NCI-H2107 treated with DMSO at 0.1 percent for 48 hours (cell line): ENCODE results near the gene FAM89B.
"Not testable (repeated sequence)": the region's sequence is repeated elsewhere in the genome, so short reads cannot be mapped to it uniquely, and the experiment has no call there.

ENCODE experiments used
- DNase-seq: peaks from one replicate; lab custom pipeline; 2025; ENCODE audit not compliant: unreplicated experiment; lab: John Stamatoyannopoulos, UW

FAM89B gene

DNA sequence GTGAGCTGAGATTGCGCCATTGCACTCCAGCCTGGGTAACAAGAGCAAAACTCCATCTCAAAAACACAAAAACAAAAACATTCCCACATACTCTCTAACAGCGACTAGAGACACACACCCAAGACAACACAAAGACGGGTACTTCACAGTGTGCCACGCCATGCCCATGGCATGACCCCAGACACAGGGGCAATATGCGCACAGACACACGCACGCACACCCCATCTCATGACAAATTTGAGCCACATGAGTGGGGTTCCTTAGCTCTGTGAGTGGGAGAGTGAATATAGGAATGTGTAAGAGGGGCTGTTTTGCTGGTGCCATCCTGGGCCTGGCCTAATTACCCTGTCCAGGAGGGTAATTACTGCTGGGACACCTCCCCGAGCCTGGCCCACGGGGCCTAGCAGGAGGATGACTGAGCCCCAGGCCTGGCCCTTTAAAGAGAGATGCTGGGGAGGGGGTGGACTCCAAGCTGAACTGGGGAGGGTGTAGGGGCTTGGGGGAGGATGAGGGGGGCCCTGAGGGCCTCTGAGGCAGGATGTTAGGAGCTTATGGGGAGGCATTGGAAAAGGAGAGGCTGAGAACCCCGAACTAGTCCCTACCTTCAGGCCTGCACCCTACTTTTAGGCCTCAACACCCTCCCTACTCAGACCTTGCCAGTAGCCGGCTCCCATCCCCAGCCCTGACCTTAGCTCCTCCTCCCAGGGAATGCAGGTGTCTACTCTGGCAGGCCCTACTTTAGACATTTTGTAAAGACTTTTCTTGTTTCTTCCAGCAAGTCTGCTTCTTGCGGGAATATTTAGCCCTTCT, 15.7 kb upstream of the FAM89B start:
- no peak for DNase-seq

- no peak for DNase-seq
Observed at GRCh38 chr11:65557280-65558001, 14.9 kb upstream of the FAM89B start.

- no peak for DNase-seq
Observed at GRCh38 chr11:65558002-65558929, 14.1 kb upstream of the FAM89B start, which contains the start of gene LTBP3. Gene LTBP3, minus strand, starts transcription at chr11:65558359. Its CDS starts 400 bp downstream, at chr11:65557959.

- no peak for DNase-seq
Observed at GRCh38 chr11:65558930-65559509, 13.3 kb upstream of the FAM89B start.

DNA sequence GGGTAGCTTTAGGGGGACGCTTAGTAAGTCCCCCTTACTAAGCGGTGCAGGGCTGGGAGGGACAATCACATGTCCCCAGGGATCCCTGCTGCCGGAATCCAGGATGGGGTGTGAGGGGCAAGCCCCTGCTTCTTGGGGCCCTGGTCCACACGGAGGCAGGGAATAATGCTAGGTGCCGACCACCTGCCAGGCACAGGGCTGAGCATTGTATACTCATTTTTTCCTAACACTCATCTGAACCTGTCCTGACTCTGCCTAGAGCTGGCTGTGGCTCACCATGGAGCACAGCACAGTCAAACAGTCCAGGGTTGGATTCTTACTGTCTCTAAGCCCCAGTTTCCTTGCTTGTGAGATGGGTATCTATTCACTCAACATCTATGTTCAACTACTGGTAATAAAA, 12.8 kb upstream of the FAM89B start:
- no peak for DNase-seq

- no peak for DNase-seq
Observed at GRCh38 chr11:65559951-65560537, 12.3 kb upstream of the FAM89B start.

DNA sequence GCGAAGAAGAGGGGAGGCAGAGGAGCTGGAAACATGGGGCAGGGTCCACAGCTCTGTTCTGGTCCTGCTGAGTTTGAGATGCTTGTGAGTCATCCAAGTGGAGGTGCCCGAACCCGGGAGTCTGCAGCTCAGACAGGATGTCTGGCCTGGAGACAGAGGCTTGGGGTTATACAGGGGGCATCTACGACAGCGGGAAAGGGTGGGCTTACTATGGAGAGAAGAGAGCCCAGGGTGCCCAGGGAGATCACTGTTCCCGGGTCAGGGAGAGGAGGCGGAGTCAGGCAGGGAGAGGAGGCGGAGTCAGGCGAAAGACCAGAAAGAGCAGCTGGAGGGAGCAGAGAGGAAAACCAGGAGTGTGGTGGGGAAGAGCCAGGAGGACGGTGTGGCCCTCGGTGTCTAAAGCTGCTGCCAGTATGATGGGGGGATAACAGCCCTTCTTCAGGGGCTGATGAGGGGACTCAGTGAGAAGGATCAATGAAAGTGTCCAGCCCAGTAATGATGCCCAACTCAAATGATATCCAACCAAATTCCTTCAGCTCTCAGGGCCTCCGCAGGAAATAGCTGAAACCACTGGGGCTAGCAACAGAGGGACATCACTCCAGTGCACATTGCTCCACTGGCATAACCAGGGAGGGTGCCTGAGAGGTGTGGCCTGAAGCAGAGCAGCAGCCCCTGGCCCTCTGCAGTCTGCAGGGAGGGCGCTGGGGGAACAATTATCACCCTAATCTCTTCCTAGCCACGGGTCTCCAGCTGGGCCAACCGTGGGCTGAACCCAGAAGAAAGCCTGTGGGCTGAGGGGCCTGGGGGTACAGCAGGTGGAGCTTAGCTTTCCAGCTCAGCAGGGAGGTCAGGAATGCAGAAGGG, 11.6 kb upstream of the FAM89B start:
- DNase-seq, result no peak

- no peak for DNase-seq
Observed at GRCh38 chr11:65562020-65562419, 10.3 kb upstream of the FAM89B start.

GRCh38 chr11:65562788-65563187, 9.6 kb upstream of the FAM89B start:
- no peak for DNase-seq

GRCh38 chr11:65563601-65564000, 8.7 kb upstream of the FAM89B start:
- no peak for DNase-seq

DNA sequence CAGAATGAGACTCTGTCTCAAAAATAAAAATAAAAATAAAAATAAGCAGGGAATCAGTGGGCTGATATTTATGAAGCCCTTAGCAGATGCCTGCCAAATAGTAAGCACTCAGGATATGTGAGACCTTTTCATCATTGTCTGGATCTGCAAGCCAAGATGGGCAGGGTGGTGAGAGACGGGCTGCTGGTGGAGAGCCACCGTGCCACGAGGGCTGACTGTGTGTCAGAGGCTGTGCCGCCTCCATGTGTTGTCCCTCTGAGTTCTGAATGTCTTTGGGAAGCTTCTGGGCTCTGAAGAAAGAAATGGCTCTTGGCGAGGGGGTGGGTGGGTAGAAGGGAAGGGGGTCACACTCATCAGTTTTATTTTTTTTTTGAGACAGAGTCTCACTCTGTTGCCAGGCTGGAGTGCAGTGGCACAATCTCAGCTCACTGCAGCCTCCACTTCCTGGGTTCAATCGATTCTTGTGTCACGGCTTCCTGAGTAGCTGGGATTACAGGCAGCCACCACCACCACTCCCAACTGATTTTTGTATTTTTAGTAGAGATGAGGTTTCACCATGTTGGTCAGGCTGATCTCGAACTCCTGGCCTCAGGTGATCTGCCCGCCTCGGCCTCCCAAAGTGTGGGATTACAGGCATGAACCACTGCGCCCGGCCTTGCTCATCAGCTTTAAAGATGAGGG, 7.3 kb upstream of the FAM89B start:
- DNase-seq, result not testable (repeated sequence)

- DNase-seq, result no peak
Observed at GRCh38 chr11:65565624-65566453, 6.5 kb upstream of the FAM89B start.

DNA sequence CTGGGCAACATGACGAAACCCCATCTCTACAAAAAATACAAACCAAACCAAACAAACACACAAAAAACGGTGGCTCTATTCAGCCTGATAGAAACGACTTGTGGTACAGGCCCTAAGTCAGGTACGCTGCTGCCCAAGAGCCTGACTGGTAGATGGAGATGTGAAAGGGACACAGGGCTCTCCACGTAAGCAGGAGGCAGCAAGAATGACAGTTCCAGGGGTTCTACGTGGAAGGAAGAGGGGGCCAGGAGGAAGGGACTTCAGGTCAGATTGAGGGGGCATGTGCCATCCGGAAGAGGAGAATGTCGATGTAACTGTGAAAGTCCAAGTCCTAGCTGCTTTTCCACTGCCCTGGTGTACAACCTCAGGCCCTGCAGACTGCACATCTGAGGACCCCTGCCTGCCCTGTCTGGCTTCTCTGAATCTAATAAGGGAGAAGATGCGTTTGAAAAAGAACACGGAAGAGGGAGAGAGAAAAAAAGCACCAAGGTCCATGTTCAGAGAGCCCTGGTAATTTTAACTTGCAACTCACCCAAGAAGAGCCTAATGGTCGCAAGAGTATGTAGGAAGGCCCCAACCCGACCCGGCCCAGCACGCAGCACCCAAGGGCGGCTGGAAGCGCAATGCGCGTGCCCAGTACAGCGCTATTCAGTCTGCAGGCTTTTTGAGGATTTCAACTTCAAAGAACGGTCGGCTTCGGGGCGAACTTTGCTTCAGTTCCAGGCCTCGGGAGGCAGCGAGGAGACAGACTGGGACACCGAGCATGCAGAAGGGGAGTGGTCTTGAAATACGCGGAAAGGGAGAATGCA, 3.0 kb upstream of the FAM89B start:
- DNase-seq, result no peak

DNA sequence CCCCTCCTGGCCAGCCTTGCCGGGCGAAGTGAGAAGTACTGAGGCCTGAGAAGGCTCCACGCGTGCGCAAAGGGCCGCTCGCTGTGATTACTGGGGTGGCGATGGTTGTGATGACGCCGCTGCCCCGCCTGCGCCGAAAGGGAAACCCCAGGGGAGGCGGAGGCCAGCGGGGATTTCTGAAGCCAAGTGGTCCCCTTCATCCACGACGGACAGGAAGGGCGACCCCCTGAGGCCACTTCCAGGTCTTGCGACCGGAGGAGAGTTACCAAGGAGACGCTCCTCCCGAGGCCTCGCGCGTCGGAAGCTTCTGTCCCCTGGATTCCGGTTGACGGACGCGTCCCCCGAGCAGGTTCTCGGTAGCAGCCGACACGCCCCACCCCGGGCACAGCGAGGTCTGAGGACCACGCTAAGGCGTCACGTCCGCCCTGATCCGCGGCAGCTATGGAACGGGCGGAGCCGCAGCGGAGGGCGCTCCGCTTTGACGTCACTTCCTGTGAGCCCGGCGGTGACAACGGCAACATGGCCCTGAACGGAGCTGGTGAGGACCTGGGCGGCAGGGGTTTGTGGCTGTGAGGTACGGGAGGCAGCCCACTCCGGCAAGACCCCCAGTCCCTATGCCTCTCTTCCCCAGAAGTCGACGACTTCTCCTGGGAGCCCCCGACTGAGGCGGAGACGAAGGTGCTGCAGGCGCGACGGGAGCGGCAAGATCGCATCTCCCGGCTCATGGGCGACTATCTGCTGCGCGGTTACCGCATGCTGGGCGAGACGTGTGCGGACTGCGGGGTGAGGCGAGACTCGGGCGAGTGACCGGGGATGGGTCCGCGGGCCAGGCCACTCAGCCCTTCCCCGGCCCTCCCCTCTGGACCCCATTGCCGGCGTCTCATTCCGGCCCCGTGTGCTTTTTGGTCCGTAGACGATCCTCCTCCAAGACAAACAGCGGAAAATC, 2.1 kb upstream of the FAM89B start, which contains the start of gene ZNRD2:
ZNRD2 (plus strand) TSS at position 505 of the 946 bp plus-strand sequence; CDS start at position 520, 15 bp downstream.
- peak; percentile 62 for DNase-seq

- no peak for DNase-seq
Observed at GRCh38 chr11:65571420-65571819, 918 bp upstream of the FAM89B start.

DNA sequence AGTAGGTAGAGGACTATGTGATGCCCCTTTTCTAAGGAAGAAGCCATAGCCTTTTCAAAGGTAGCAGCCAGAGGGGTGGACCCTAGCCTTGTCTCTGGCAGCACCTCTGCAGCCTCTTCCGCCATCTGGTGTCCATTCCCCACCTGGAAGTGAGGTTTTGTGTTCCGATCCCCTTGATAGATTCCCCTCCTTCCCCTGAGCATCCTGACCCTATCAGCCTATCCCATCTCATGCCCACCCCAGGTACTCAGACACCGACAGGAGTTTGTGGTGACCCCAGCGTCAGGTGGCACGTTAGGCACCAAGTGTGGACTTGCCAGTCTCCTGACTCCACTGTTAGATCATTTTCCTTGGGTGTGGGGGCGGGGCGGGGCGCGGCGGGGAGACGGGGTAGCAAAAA, 398 bp upstream of the FAM89B start:
- DNase-seq, result peak; percentile 35
